Trophoblast cell (in vitro differentiated cells and primary cell): ENCODE measurements around the gene LGALS16.
A peak's percentile ranks its signal among the peaks of the same experiment; 100 is the strongest.

Source experiments
- DNase-seq, 2 donors: peaks; one replicate each; pipeline ENCODE4 v3.0.0-alpha.2; 2016
- H2AFZ ChIP-seq: 2 replicates; pipeline ENCODE4 v1.6.1; 2013; ENCODE audit warnings: low read length, moderate library complexity, mild to moderate bottlenecking; ENCODE audit not compliant: insufficient read depth, poor library complexity
- H2AK5ac ChIP-seq: 2 replicates; pipeline ENCODE4 v1.6.1; 2013; ENCODE audit warnings: mild to moderate bottlenecking, low read length
- H2BK120ac ChIP-seq: 2 replicates; pipeline ENCODE4 v1.6.1; 2013; ENCODE audit warnings: low read length, mild to moderate bottlenecking, moderate library complexity; ENCODE audit not compliant: insufficient read depth, poor library complexity
- H2BK12ac ChIP-seq: 2 replicates; pipeline ENCODE4 v1.6.1; 2013; ENCODE audit warnings: mild to moderate bottlenecking, low read length, moderate library complexity
- H2BK5ac ChIP-seq: 2 replicates; pipeline ENCODE4 v1.6.1; 2013; ENCODE audit warnings: low read length, low read depth, moderate library complexity, mild to moderate bottlenecking; ENCODE audit not compliant: poor library complexity
- H3K14ac ChIP-seq: 2 replicates; pipeline ENCODE4 v1.6.1; 2013; ENCODE audit warnings: mild to moderate bottlenecking, low read length
- H3K18ac ChIP-seq: 2 replicates; pipeline ENCODE4 v1.6.1; 2013; ENCODE audit warnings: mild to moderate bottlenecking, low read length
- H3K23ac ChIP-seq: 2 replicates; pipeline ENCODE4 v1.6.1; 2013; ENCODE audit warnings: low read length
- H3K27ac ChIP-seq: 2 replicates; pipeline ENCODE4 v1.5.1; 2013; ENCODE audit warnings: low read depth, mild to moderate bottlenecking, inconsistent platforms, low read length, moderate library complexity
- H3K27me3 ChIP-seq: 2 replicates; pipeline ENCODE4 v1.6.1; 2013; ENCODE audit warnings: inconsistent platforms, mild to moderate bottlenecking, low read length, moderate library complexity; ENCODE audit not compliant: insufficient read depth
- H3K36me3 ChIP-seq, 2 experiments: 1 replicate in 1 of 2; 2 replicates in 1 of 2; pipeline ENCODE4 v1.6.1; 2013; ENCODE audit warnings: low read length in 2 of 2, mild to moderate bottlenecking in 2 of 2, moderate library complexity in 1 of 2; ENCODE audit not compliant: insufficient read depth in 2 of 2, control insufficient read depth in 1 of 2
- H3K4ac ChIP-seq: 2 replicates; pipeline ENCODE4 v1.6.1; 2013; ENCODE audit warnings: low read depth, mild to moderate bottlenecking, low read length, moderate library complexity
- H3K4me1 ChIP-seq, 2 experiments: 1 replicate in 1 of 2; 2 replicates in 1 of 2; pipeline ENCODE4 v1.6.1; 2013; ENCODE audit warnings: low read length in 2 of 2, mild to moderate bottlenecking in 2 of 2, moderate library complexity in 1 of 2; ENCODE audit not compliant: insufficient read depth in 2 of 2, control insufficient read depth in 1 of 2
- H3K4me2 ChIP-seq: 2 replicates; pipeline ENCODE4 v1.6.1; 2013; ENCODE audit warnings: inconsistent platforms, mild to moderate bottlenecking, low read length, moderate library complexity
- H3K4me3 ChIP-seq: 2 replicates; pipeline ENCODE4 v1.5.1; 2013; ENCODE audit warnings: mild to moderate bottlenecking, low read depth, low read length, inconsistent platforms
- H3K79me1 ChIP-seq: one replicate; pipeline ENCODE4 v1.6.1; 2013; ENCODE audit warnings: low read length
- H3K79me2 ChIP-seq: 2 replicates; pipeline ENCODE4 v1.6.1; 2013; ENCODE audit warnings: low read length, mild to moderate bottlenecking; ENCODE audit not compliant: control insufficient read depth, insufficient read depth, poor library complexity
- H3K9ac ChIP-seq: 2 replicates; pipeline ENCODE4 v1.6.1; 2013; ENCODE audit warnings: mild to moderate bottlenecking, low read length
- H3K9me3 ChIP-seq: 2 replicates; pipeline ENCODE4 v1.6.1; 2013; ENCODE audit warnings: low read depth, mild to moderate bottlenecking, control low read depth, inconsistent platforms, low read length; ENCODE audit not compliant: insufficient read depth
- H4K12ac ChIP-seq: 2 replicates; pipeline ENCODE4 v1.6.1; 2013; ENCODE audit warnings: low read depth, mild to moderate bottlenecking, low read length, moderate library complexity
- H4K8ac ChIP-seq: 2 replicates; pipeline ENCODE4 v1.6.1; 2013; ENCODE audit warnings: low read depth, mild to moderate bottlenecking, low read length, moderate library complexity
- H4K91ac ChIP-seq: one replicate; pipeline ENCODE4 v1.6.1; 2013; ENCODE audit warnings: low read depth, mild to moderate bottlenecking, low read length, moderate library complexity
- WGBS: extraction: QIAGEN DNeasy Blood & Tissue Kit; methylation state at CpG from one replicate; pipeline ENCODE4 v1.1.7; 2013; ENCODE audit warnings: missing lambda C conversion rate; ENCODE audit not compliant: insufficient read length, insufficient coverage; ENCODE audit errors: extremely low coverage; 5-methylcytosine and 5-hydroxymethylcytosine counted together

Gene LGALS16

GRCh38 chr19:39645800-39646411, 9.8 kb upstream of the LGALS16 start:
- no peak overlapping the region for H3K18ac ChIP-seq
- H3K4ac ChIP-seq: no peak overlapping the region
- H2BK5ac ChIP-seq: no peak overlapping the region
- H3K4me3 ChIP-seq: no peak overlapping the region
- H4K8ac ChIP-seq: no peak overlapping the region
- no peaks in the 10 kb centered on the region for H3K79me1 ChIP-seq
- no peaks in the 10 kb centered on the region for H3K27me3 ChIP-seq
- H3K14ac ChIP-seq: no peak overlapping the region
- H3K9ac ChIP-seq: no peak overlapping the region
- H4K91ac ChIP-seq: no peak overlapping the region
- H3K23ac ChIP-seq: no peak overlapping the region
- H2AFZ ChIP-seq: no peak overlapping the region
- DNase-seq: peak; percentile 25 to 51
- no peaks in the 10 kb centered on the region for H3K9me3 ChIP-seq
- H2BK120ac ChIP-seq: no peak overlapping the region
- no peak overlapping the region for H2BK12ac ChIP-seq
- H3K27ac ChIP-seq: no peak overlapping the region
- WGBS: no CpG with 5 or more reads among the region's 6 CpGs
- no peaks in the 10 kb centered on the region for H3K79me2 ChIP-seq
- H4K12ac ChIP-seq: no peak overlapping the region
- no peak overlapping the region for H3K4me2 ChIP-seq
- no peaks in the 10 kb centered on the region for H3K4me1 ChIP-seq
- no peaks in the 10 kb centered on the region for H3K36me3 ChIP-seq
- no peak overlapping the region for H2AK5ac ChIP-seq

GRCh38 chr19:39647918-39648317, 7.8 kb upstream of the LGALS16 start:
- H3K36me3 ChIP-seq: no peaks in the 10 kb centered on the region
- no peaks in the 10 kb centered on the region for H3K79me2 ChIP-seq
- no peak for DNase-seq
- H2BK12ac ChIP-seq: no peak overlapping the region
- H4K91ac ChIP-seq: no peak overlapping the region
- H3K18ac ChIP-seq: no peak overlapping the region
- WGBS: no CpG with 5 or more reads among the region's 3 CpGs
- H2BK5ac ChIP-seq: no peak overlapping the region
- H3K14ac ChIP-seq: no peak overlapping the region
- no peak overlapping the region for H3K27ac ChIP-seq
- H3K9me3 ChIP-seq: no peaks in the 10 kb centered on the region
- H3K4me2 ChIP-seq: no peak overlapping the region
- no peaks in the 10 kb centered on the region for H3K4me1 ChIP-seq
- no peak overlapping the region for H3K23ac ChIP-seq
- H2AFZ ChIP-seq: no peak overlapping the region
- no peaks in the 10 kb centered on the region for H3K27me3 ChIP-seq
- H3K4ac ChIP-seq: no peak overlapping the region
- no peak overlapping the region for H4K12ac ChIP-seq
- H2AK5ac ChIP-seq: no peak overlapping the region
- no peak overlapping the region for H4K8ac ChIP-seq
- no peak overlapping the region for H3K9ac ChIP-seq
- H3K79me1 ChIP-seq: no peaks in the 10 kb centered on the region
- H2BK120ac ChIP-seq: no peak overlapping the region
- H3K4me3 ChIP-seq: no peak overlapping the region

GRCh38 chr19:39659791-39660190, 4.1 kb downstream of the LGALS16 start:
- H3K4me2 ChIP-seq: no peak overlapping the region

GRCh38 chr19:39660661-39661060, 4.9 kb downstream of the LGALS16 start:
- no peak overlapping the region for H2BK5ac ChIP-seq

More at GRCh38 chr19:39659791-39660190, 4.1 kb downstream of the LGALS16 start:
- Histone ChIP-seq H3K14ac (no peak overlapping the region), H2BK12ac (no peak overlapping the region), H3K4ac (no peak overlapping the region), H2BK120ac (no peak overlapping the region), H3K23ac (no peak overlapping the region), H3K79me1 (no peaks in the 10 kb centered on the region), H3K9ac (no peak overlapping the region), H3K9me3 (peaks cover 4% of the 10 kb centered on the region), H4K8ac (no peak overlapping the region), H3K18ac (no peak overlapping the region), H3K4me3 (no peak overlapping the region), H3K27ac (no peak overlapping the region), H2AK5ac (no peak overlapping the region), H3K36me3 (no peaks in the 10 kb centered on the region), H2AFZ (no peak overlapping the region), H3K27me3 (no peaks in the 10 kb centered on the region), H2BK5ac (no peak overlapping the region), H3K4me1 (no peaks in the 10 kb centered on the region), H4K91ac (no peak overlapping the region), H4K12ac (no peak overlapping the region), H3K79me2 (no peaks in the 10 kb centered on the region)
- WGBS: no CpG with 5 or more reads among the region's 4 CpGs
- DNase-seq: no peak

More at GRCh38 chr19:39660661-39661060, 4.9 kb downstream of the LGALS16 start:
- Histone ChIP-seq H3K27me3 (no peaks in the 10 kb centered on the region), H3K4me3 (no peak overlapping the region), H3K9ac (no peak overlapping the region), H3K4ac (no peak overlapping the region), H3K36me3 (no peaks in the 10 kb centered on the region), H3K4me1 (no peaks in the 10 kb centered on the region), H3K4me2 (no peak overlapping the region), H3K79me2 (no peaks in the 10 kb centered on the region), H4K91ac (no peak overlapping the region), H2AFZ (no peak overlapping the region), H3K23ac (no peak overlapping the region), H2BK120ac (no peak overlapping the region), H4K8ac (no peak overlapping the region), H3K27ac (no peak overlapping the region), H3K79me1 (no peaks in the 10 kb centered on the region), H3K9me3 (peaks cover 4% of the 10 kb centered on the region), H3K18ac (no peak overlapping the region), H3K14ac (no peak overlapping the region), H4K12ac (no peak overlapping the region), H2BK12ac (no peak overlapping the region), H2AK5ac (no peak overlapping the region)
- peak; percentile 57 to 89 for DNase-seq
- WGBS: no CpG with 5 or more reads among the region's 4 CpGs
